Activated CD4-positive, alpha-beta T cell treated with anti-CD3 and anti-CD28 coated beads, Interleukin-2, Interleukin-4, amounts not matched to agents 100 ng/mL and 50 ng/mL, durations not matched to agents 16 hours and 8 hours (primary cell): Measurements from ENCODE around the gene RBBP7.

Experiments
- DNase-seq: peaks from one replicate; pipeline ENCODE4 v3.0.0-alpha.2; 2020; ENCODE audit warnings: low spot score

The RBBP7 gene

DNA sequence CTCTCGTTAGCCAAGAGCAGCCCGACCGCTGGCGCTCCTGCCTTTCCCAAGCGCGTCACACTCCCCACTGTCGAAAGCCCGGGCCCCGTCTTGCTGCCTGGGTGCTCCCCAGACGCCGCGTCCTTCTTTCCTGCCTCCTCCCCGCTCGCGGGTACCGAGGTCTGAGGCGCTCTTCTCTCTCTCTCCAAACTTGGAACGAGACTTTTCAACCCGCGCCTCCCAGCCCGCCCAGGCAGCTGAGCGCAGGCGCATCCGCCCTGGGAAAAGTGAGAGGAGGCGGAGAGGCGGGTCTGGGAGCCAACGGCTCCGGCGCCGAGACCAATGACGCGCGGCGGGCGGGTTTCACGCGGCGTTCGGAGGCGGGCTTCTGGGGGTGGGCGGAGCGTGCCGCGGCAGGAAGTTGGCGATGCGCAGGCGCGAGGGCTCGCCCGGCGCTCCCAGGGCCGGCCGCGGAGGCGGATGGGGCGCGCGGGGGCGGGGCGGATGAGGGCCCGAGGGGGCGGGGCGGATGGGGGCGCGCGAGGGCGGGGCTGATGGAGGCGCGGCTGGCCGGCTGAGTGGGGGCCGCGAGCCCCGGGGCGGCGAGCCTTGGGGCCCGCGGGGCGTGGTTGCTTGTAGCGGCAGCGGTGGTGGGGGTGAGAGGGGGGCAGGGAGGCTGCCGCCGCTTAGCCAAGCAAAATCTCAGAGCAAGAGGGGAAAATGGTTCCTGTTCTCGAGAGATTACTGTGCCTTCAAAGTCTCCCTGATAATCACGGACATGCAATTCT lies at the start of gene RBBP7:
Gene RBBP7, minus strand, starts transcription at position 268 of the 767 bp plus-strand sequence. CDS start 309 bp downstream, outside the sequence.
- peak; percentile 96 for DNase-seq

DNA sequence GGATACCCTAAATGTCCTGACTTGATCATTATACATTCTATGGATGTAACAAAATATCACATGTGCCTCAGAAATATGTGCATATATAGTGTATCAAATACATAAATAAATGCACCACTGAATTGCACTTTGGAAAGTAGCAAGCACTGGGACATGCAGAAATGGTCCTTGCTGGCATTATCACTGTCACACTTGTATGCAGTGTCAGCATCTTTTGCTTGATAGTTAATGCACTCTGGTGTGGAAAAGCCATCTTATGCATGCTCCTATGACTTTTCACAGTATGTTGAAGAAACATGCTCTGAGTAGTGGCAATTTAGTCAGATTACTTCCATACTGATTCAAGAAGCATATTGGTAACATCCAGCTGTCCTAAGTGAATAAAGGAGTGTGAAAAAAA lies 48.8 kb upstream of the RBBP7 start:
- DNase-seq, result no peak

DNA sequence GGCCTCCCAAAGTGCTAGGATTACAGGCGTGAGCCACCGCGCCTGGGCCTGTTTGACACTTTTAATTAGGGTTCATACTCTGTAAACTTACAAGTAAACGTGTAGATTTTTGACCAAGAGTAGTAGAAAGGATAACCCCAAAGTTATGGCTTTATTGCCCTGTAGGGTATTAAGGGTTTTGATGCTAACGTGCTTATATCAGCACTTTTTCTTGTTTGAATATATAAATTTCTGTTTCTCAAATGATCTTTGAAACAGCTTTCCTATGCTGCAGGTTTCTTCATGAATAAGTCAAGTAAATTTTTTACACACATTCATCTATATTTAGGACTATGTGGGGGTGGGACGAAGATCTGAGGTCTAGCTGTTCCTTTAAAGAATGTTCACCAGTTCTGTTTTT lies 47.0 kb upstream of the RBBP7 start:
- no peak for DNase-seq

DNA sequence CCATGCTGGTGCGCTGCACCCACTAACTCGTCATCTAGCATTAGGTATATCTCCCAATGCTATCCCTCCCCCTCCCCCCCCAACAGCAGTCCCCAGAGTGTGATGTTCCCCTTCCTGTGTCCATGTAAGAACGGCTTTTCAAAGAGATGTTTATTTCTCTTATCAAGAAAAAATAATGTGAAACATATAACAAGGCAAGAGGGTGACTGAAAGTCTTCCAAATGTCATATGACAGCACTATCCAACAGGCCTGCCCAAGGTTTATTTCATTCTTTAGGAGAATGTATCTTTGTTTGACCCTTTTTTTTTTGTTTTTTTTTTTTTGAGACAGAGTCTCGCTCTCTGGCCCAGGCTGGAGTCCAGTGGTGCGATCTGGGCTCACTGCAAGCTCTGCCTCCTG lies 46.4 kb upstream of the RBBP7 start:
- no peak for DNase-seq

DNA sequence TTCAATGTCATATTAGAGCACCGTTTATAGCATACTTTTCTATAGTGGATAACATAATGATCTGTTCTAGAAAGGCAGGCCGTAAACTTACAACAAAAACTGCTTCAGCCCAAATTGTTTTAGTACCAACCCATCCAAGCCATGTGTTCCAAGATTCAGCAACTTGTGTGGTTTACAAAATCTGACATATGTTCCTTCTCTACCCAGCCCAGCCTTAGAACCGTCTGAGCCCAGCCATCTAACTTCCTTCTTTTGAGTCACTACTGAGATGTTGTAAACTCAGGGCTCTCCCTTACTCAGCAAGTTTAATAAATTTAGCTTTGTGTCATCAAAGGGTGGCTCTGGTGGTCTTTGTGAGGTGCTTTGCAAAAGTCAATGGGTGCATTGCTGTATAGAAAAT lies 43.9 kb upstream of the RBBP7 start:
- DNase-seq, result no peak

DNA sequence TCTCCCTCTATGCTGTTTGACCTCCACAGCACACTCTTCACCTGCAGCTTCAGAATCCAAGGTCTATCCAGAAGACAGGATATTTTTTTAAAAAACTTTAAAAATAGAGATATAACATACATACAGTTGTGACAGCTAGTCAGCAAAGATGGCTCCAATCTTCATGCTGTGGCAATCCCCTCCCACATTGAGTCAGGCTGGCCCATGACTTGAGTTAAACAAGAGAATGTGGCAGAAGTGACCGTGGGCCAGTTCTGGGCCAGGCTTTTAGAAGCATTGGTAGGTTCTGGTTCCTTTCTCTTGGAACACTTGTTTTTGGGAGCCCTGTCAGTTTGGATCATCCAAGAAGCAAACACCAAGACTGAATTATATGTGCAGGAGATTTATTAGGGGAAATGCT lies 40.2 kb upstream of the RBBP7 start:
- no peak for DNase-seq

DNA sequence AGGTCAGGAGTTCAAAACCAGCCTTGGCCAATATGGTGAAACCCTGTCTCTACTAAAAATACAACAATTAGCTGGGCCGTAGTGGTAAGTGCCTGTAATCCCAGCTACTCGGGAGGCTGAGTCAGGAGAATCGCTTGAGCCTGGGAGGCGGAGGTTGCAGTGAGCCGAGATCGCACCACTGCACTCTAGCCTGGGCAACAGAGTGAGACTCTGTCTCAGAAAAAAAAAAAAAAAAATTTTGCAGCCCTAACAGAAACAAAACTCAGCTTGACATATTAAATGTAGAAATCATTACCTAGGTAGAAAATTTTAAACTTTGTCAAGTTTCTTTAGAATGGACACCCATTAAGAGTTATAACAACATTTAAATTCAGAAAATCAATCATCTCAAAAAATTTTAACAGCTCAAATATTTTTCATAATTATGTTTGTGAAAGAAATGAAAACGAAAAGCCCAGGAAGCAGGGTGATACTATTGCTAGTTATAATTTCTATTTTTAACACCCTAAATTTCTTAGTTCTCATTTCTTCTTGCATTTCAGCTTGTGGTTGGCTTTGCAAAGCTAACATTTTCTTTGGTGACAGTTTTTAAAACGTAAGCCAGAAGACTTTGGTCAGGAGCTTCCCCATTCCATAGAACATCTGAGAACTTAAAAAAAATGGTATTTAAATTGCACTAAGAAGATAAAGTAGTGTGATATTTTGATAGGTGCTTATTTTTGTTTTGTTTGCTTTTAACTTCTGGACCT lies 33.3 kb upstream of the RBBP7 start:
- DNase-seq, result no peak

DNA sequence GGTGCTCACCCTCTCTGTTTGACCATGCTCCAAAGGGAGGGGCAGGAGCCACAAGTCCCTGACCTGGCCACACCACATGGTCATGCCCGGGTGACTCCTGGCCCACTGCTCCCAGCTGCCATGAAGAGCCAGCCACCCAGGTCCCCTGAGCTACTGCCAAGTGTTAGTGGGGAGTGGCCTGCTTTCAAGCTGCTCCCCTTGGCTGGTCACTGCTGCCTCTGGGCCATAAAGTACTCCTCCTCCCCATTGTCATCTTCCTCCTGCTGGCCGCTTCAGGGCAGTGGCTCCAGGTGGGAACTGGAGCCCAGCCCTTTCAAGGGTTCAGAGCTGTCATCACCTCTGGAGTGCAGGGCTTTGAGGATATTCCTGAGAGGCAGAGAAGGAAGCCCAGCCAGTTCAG lies 27.3 kb upstream of the RBBP7 start:
- DNase-seq, result no peak

DNA sequence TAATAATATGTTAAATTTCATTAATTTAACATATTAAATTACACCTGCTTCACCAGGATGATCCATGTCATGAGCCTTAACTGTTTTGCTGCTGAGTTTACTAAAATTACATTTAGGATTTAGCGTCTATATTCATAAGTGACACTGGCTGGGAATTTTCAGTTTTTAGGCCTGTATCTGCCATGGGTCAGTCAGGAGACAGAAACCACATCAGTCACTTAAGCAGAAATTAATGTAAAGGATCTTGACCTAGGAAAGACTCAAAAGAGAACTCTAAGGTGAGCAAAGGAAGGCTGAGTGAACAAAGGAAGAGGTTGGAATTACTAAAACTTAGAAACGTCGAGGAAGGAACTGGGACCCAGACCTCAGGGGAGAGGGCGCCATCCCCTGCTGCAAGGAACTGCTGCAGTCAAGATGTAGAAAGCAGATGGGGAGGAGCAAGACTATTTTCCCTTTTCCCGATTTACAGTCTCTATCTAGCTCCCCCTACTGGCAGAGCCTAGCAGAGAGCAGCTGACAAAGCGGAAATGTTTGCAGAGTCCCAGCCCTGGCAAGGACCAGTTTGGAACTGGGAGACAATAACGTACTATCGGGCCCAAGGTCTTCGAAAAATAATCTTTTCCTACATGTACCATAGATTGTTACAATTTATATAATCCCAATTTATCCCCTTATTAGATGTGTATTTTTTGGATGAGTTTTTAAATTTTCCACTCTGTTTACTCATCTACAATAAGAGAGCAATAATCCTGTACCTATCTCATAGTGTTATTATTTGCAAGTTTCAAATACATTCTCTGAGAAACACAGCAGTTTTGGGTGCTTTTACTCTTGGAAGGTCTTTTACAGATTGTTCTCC lies 22.6 kb upstream of the RBBP7 start:
- DNase-seq, result peak; percentile 80

DNA sequence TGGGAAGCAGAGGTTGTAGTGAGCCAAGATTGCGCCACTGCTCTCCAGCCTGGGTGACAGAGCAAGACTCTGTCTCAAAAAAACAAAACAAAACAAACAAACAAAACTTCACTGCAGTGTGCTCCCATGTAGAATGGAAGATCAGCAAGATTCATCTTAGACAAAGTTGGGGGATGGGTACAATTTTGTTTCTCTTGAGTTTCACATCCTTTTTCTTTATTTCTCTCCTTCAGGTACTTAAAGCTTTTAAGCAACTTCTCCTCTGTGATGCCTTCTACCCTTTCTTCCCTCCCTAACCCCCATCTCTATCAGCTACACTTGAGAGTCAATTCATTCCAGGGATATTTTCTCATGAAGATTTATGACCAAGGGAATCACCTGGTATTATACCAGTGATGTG lies 15.5 kb upstream of the RBBP7 start:
- no peak for DNase-seq

DNA sequence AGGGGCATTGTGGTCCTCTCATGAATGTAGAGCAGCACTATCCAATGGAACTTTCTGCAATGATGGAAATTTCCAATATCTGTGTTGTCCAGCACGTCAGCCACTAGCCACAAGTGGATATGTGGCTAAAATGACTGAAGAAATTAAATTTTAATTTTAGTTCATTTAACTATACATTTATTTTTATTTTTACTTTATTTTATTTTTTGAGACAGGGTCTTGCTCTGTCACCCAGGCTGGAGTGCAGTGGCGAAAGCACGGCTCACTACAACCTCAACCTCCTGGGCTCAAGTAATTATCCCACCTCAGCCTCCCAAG lies 13.3 kb upstream of the RBBP7 start:
- no peak for DNase-seq

DNA sequence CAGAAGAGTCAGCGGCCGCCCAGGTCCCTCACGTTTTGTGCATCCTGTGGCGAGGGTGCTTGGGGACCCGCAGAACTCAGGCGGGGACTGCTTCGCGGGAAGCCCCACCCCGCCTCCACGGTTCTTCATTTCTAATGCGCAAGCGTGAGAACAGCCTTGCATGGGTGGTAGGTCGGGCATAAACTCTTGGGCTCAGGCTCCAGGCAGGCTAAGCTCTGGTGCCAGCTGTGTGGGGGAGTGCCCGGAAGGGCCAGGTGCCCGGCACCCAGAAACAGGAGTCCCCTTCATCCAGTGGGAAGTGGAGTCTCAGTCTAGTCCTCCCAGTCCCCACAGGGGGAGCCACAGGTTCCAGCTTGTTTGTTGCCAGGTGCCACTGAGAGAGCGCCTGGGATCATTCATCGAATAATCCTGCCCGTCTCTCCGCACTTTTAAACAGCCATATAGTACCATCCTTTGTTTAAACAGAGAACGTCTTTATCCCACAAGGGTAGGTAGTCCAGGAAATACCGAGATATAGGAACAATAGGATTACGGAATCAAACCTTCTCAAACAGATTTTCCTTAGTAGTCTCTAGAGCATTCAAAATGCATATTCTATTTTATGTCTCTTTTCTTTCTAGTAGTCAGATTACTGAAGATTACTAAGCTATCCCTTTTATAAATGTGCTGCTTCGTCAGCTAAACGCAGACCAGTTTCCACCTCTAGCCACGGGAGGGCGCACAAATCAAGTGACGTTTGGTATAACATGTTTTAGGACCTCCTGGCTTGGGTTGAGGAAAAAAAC lies 12.7 kb upstream of the RBBP7 start:
- peak; percentile 60 for DNase-seq

DNA sequence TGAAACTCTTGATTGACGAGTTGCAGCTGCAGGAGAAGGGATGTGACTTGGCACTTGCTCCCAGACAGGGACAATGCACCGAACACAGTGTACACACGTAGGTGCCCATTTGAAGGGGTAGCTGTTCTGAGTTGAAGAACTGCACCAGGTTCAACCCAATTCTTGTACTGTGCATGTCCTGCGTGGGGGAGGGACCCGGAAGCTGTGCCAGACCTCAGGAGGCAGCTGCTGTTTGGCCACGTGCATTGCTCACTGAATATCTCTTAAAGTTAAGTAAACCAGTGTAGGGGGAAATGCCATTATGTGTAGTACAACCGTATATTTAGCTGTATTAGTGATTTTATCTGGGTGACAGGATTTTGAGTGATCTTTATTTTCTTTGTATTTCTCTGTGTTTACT lies 12.0 kb upstream of the RBBP7 start:
- DNase-seq, result no peak

DNA sequence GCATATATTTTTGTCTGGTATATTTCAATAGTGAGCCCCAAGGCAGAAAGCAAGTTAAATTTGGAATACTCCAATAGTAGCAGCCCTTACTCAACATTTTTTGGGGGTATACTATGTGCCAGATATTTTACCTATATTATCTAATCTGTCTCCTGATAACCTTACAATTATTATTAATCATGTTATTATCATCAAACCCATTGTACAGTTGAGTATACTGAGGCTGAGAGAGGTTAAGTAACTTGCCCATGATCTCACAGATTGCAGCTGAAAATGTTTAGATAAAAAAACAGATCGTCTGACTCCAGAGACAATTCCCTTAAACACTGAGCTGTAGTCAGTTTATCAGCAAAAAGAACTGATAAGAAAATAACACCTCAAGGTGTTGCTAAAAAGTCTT lies 6.5 kb upstream of the RBBP7 start:
- no peak for DNase-seq

DNA sequence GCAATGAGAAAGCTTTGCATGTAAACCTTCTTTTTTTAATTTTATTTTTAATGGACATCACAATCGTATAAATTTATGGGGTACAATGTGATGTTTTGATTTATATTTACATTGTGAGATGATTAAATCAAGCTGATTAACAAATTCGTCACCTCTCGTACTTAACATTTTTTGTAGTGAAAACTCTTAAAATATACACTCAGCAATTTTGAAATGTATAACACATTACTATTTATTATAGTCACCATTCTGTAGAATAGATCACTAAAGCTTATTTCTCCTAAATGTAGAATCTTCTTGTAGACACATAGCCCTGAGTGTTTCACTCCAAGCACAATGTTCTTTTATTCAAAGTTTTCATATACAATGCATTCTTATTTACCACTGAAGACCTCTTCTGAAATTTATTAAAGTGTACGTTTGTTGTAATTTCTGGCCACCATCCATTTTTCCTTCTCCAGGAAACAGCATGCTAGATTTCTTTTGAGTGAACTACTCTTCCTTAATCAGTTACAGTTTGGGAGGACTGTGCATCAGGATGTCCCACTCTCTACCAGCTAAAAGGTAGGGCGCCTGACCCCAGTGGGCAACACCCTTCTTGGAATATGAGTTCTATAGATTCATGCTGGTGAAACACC lies 4.4 kb upstream of the RBBP7 start:
- no peak for DNase-seq

DNA sequence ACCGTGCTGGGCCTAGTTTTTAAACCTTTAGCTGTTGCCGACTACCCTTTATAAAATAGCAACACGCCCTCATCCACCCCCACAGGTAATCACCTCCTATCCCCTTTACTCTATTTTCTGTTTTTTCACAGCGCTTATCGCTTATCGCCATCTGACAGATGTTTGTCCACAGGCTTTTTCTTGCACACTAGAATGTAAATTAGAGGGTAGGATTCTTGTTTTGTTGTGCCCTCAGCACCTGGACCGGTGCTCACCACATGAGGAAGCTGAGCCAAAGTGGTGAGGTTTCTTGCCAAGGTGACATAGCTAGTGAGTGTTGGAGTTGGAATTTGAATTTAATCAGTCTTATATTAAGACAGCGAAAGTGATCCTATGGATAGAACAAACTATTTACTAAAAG lies 2.9 kb upstream of the RBBP7 start:
- DNase-seq, result no peak

DNA sequence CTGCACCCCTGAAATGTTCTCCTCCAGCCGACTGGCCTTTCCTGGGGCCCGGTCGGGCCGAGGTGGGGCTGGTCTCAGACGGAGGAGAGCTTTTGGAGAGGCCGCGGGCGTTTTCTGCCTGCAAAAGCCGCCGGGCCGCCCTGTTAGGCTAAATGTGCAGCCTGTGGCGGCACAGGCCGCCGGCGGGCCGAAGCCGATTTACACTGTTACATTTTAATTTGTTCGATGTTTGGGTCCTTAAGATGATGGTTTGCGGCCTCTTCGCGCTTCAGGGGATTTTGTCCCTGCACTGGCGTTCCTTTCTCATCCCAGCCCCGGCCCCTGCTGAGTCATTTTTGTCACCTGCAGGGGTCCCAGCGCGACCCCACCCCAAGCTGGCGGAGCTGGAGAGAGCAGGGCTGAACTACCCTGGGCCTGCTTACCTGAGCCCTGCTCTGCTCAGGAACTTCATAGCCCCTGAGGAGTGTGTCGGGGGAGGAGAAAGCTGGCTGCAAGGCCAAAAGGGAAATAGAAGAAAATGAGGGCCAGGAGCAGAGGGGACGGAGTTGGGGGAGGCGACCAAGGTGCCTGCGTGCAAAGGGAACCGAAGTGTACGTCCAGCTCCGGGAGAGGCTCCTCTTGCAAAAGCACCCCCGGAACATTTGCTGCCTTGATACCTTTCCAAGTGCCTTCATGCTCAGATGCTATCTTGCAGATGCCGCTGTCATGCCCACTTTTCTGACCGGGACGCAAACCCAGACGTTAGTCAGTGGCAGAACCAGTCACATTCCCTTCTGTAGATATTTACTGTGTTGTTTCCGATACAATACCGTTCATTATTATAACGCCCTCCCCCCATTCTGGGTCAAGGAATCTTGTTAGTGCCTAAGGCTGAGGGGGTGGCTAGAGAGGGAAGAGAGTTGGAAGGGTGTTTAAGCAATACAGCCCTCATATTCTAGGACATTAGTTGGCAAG lies 977 bp upstream of the RBBP7 start:
- DNase-seq, result no peak

DNA sequence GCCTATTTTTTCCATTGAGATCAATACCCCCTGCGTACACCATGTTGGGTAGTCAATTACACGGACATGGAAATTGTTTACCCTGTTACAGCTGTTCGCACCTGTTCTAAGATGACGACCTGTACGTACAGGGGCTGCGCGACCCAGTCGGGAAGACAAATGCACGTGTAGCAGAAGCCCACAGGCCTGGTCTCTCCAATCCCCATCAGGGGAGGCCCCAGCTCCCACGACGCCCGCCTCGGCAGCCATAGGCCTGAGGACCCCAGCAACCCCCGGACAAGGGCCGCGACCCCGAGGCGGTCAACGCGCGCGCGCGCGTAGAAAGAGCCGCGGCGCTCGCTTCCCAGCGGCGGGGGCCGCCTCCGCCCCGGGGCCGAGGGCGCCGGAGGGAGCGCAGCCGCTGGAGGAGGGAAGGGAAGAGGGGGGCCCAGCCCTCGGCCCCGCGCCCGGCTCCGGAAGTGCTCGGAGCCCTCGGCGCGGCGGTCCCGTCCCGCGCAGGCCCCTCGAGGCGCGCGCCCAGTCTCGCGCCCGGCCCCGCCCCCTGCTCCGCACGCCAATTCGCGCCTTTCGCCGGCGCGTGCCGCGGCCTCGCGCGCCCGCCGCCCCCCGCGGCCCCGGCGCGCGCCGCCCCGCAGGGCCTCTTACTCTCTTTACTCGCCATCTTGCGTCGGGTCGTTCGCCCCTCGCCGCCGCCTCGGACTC lies 618 bp downstream of the RBBP7 start:
- peak; percentile 32 for DNase-seq

DNA sequence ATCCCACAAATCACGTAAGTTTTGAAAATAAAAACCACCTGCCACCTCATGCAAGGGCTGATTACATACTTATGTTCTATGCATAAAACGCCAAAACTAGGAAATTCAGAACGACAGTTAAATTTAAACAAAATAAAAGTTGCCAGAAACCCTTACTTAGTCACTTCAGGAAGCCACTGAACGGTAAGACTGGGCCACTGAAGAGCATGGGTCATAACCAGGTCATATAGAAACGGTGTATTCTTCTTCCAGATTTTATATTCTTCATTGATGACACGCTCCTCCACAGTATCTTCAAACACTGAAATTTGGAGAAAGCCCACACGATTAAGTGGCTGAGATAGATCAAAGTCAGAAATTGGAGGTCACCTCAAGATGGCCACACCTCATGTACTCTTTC lies 1.2 kb downstream of the RBBP7 start:
- DNase-seq, result no peak

DNA sequence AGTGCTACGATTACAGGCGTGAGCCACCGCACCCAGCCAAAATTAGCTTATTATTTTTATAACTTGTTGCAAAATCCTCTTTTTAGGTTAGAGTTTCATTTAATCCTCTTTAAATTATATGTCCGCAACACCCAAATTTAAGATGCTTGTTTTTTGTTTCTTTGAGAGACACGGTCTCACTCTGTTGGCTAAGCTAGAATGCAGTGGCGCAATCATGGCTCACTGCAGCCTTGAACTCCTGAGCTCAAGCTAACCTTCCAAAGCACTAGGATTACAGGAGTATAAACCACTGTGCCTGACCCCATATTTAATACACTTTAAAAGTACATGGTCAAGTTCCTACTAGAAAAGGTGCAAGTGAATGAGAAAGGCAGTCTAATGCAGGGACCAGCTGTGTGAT lies 2.2 kb downstream of the RBBP7 start:
- DNase-seq, result no peak
